ENCODE data around the gene VPS13C.

DNA sequence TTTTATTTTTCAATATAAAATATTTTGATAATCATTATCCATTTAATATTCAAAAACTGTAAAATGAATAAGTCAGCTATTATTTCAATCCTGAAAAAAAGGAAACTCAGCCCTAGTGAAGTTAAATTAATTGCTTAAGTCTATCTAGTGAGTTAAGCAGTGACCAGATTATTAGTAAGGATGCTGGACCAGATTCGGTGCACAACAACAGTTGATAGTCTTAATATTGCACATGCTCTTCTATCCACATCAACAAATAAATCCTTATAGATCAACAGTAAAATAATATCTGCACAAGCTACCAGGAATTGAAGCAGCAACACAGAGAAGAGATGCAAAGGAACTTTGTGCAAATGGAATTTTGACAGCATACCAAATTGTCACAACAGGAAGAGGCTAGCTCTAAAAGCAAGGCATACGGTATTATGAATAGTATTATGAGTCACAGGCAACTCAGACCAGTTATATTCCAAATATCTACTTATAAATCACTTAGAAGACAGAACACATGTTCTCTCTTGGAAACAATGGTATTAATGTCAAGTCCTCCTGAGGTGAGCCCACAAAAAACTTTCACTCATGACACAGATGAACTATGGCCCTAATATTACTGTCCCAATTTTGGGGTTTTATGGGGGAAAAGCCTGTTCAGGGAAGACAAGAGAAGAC is 24.9 kb downstream of the VPS13C start:
- TF ChIP-seq, protein P1, sequence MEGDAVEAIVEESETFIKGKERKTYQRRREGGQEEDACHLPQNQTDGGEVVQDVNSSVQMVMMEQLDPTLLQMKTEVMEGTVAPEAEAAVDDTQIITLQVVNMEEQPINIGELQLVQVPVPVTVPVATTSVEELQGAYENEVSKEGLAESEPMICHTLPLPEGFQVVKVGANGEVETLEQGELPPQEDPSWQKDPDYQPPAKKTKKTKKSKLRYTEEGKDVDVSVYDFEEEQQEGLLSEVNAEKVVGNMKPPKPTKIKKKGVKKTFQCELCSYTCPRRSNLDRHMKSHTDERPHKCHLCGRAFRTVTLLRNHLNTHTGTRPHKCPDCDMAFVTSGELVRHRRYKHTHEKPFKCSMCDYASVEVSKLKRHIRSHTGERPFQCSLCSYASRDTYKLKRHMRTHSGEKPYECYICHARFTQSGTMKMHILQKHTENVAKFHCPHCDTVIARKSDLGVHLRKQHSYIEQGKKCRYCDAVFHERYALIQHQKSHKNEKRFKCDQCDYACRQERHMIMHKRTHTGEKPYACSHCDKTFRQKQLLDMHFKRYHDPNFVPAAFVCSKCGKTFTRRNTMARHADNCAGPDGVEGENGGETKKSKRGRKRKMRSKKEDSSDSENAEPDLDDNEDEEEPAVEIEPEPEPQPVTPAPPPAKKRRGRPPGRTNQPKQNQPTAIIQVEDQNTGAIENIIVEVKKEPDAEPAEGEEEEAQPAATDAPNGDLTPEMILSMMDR (IDR thresholded peaks at IDR 0.05) = no peak
- TF ChIP-seq TCF7L2 (IDR thresholded peaks at IDR 0.05; ENCODE audit: low read depth, low read length) (no peak), POLR2AphosphoS5 (IDR thresholded peaks at IDR 0.05; ENCODE audit: low read depth, low read length) (no peak)
- TF ChIP-seq, protein P2, sequence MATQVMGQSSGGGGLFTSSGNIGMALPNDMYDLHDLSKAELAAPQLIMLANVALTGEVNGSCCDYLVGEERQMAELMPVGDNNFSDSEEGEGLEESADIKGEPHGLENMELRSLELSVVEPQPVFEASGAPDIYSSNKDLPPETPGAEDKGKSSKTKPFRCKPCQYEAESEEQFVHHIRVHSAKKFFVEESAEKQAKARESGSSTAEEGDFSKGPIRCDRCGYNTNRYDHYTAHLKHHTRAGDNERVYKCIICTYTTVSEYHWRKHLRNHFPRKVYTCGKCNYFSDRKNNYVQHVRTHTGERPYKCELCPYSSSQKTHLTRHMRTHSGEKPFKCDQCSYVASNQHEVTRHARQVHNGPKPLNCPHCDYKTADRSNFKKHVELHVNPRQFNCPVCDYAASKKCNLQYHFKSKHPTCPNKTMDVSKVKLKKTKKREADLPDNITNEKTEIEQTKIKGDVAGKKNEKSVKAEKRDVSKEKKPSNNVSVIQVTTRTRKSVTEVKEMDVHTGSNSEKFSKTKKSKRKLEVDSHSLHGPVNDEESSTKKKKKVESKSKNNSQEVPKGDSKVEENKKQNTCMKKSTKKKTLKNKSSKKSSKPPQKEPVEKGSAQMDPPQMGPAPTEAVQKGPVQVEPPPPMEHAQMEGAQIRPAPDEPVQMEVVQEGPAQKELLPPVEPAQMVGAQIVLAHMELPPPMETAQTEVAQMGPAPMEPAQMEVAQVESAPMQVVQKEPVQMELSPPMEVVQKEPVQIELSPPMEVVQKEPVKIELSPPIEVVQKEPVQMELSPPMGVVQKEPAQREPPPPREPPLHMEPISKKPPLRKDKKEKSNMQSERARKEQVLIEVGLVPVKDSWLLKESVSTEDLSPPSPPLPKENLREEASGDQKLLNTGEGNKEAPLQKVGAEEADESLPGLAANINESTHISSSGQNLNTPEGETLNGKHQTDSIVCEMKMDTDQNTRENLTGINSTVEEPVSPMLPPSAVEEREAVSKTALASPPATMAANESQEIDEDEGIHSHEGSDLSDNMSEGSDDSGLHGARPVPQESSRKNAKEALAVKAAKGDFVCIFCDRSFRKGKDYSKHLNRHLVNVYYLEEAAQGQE (IDR thresholded peaks at IDR 0.05; ENCODE audit: insufficient read depth in 1 of 2, low read depth in 2 of 2, low read length in 1 of 2) = no peak
